HG03175 (cell line): ENCODE measurements around the gene CCDC12.
A peak's percentile ranks its signal among the peaks of the same experiment; 100 is the strongest.

ENCODE experiments used
- ATAC-seq: cut with Tn5 transposase; IDR thresholded peaks from one replicate; pipeline ENCODE4 v1.9.1; 2021; ENCODE audit warnings: mild to moderate bottlenecking, moderate library complexity; ENCODE audit not compliant: unreplicated experiment

The CCDC12 gene

DNA sequence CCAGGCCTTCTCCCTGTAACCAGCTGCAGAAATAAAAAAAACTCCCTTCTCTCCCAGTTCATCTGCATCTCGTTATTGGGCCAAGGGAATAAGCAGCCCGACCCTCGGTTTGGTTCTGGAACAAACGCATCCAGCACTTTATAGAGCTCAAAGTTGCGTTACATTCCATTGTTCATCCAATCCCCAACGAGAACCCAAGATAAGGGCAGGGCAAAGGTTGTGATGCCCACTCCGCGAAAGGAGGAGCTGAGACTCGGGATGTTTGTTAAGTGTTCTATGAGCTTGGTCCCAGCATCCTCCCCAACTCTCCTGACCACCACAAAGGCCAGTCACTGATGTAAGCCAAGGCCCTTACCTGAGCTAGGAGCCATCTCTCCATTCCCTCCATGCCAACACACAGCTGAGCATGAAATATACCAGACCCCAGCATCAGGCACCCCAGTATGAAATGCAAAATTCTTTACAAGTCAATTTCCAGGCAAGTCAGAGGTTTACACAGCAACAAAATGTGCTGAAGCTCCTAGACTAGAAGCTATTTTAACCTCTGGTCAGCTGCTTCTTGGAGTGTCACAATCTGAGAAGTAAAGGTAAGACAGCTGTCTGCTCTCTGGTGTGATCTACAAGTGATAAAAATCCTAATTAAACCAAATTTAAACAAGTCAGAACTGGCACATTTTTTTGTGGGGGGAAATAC lies 17.9 kb downstream of the CCDC12 start:
- ATAC-seq: no peak

GRCh38 chr3:46957092-46957820 lies 19.3 kb downstream of the CCDC12 start:
- no peak for ATAC-seq

DNA sequence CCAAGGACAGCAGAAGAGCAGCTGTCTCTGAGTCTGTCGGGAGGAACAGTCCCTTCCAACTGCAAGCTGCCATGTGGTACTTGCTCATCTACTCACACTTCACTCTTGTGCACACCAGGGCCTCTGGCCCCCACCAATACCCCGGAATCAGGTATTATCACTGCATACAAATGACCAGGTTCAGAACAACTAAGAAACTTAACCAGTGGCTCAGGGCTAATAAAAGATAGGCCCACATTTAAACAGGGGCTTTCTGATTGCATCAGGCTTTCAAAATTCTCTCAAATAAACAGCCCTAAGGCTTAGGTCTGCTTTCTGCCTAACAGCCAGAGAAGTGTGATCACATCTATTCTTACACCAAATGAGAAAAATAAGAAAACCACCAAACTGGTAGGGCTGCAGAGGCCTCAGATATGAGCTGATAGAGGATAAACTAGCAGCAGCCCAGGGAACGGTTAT lies 20.7 kb downstream of the CCDC12 start:
- no peak for ATAC-seq

DNA sequence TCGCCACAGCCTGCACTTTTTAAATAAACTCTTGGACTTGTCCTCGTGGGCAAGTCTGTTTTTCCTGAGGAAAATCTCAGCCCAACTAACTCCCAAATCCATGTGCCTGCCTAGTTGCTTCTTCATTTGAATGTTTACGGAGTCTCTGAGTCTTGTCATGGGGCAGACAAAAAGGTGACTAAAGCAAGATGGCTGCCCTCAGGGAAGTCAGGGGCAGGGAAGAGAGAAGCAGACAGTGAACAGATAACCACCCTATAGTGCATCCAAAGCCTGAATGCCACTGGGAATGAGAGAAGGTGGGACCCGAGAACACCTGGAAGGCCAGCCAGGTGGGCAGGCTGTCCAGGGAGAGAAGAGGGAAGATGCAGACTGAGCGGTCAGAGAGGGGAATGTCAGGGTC lies 21.4 kb downstream of the CCDC12 start:
- no peak for ATAC-seq

- no peak for ATAC-seq
These were observed 22.4 kb downstream of the CCDC12 start for GRCh38 chr3:46954178-46954577.

GRCh38 chr3:46953234-46954010 lies 23.1 kb downstream of the CCDC12 start:
- peak; percentile 36 for ATAC-seq

- ATAC-seq: no peak
These were observed 23.7 kb downstream of the CCDC12 start for GRCh38 chr3:46952813-46953212.

GRCh38 chr3:46950650-46951241 lies 25.8 kb downstream of the CCDC12 start:
- ATAC-seq: no peak

DNA sequence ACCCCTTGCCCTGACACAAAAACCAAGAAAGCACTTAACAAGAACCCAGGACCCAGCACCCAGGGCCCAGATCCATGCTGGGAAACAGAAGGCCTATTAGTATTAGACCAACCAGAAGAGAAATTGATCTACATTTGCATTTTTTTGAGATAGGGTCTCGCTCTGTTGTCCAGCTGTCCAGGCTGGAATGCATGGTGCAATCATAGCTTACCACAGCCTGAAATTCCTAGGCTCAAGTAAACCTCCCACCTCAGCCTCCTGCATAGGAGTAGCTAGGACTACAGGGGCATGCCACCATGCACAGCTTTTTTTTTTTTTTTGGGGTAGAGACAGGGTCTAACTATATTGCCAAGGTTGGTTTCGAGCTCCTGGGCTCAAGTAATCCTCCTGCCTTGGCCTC lies 26.4 kb downstream of the CCDC12 start:
- no peak for ATAC-seq

DNA sequence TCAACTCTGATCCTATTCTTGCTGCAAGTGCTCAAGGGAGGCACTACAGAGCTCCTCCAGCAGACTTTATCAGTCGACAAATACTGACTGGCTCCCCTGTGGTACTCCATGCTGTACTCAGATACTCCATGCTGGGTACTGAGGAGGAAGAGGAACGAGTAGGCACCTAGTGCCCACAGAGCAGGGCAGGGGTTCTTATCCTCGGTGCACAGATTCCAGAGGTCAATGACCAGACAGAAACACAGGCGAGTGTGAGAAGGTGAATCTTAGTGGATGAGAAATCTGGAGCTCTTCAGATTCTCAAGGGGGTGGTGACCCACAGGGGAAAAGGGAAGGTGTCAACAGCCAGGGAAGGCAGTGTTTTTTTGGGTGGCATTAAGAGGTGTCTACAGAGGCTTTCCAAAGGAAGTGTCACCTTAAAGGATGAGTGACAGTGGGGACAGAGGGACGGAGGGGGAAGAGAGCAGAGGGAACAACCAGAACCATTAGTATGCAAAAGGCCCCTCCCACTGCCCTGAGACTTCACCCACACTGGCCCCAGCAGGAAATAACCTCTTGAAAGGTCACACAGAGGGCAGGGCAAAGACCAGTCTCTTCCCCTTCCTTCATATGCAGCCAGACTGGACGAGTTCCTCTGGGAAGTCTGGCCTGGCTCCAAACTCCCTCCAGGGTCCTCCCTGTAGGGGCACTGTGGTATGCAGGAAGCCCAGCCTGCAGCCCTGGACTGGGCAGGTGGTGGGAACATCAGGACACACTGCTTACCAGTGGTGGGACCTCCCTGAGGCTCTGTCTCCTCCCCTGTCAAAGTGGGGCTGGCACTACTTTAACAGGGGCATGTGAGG lies 27.5 kb downstream of the CCDC12 start:
- ATAC-seq: peak; percentile 54

DNA sequence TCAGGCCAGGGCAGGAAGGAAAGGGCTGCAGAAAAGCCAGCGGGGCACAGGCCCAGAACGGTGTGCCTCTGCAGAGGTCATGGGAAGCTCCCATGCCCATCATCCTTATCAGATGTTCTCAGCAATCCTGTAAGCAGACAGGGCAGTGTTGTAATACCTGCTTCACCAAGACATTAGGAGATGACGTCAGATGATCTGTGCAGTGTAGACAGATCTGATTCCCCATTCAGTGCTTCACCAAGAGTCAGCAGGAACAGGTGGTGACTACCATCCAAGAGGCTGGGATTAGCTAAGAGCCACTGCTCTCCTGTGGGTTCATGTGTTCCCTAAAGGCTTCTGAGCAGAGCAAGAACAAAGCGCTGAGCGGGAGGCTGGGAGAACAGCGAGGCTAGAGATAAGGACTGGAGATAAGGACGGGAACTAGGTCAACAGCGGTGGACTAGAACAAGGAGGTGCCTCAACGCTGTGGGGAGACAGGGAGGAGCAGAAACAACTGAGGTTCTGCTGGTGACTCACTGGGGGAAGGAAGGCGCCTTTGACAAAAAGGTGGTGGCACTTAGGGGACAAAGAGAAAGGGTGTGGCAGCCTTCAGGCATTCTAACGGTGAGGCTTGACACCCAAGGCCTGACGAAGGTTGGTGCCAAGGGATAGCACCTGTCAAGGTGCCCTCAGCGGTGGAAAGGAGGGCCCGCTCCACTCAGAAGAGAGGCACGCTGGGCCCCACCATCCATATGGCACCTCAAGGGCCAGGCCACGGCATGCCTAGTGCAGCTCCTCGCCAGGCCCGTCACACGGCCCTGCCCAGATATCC lies 28.4 kb downstream of the CCDC12 start:
- no peak for ATAC-seq

DNA sequence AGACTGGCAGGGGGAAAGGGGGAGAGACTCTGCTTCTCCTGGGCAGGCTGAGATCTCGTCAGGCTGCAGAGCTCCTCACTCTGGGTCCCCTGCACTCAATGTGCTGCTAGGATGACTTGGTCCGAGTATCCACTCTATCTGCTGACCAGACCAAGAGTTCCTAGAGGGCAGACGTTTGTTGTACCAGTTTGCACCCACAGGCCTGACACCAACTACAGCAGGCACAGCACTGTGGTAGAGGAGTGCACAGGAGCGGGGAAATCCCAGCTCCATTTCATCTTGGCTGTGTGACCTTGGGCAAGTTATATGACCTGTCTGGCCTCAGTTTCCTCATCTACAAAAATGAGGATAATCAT lies 29.0 kb downstream of the CCDC12 start:
- ATAC-seq: no peak

- ATAC-seq: no peak
These were observed 29.5 kb downstream of the CCDC12 start for GRCh38 chr3:46946856-46947545.

DNA sequence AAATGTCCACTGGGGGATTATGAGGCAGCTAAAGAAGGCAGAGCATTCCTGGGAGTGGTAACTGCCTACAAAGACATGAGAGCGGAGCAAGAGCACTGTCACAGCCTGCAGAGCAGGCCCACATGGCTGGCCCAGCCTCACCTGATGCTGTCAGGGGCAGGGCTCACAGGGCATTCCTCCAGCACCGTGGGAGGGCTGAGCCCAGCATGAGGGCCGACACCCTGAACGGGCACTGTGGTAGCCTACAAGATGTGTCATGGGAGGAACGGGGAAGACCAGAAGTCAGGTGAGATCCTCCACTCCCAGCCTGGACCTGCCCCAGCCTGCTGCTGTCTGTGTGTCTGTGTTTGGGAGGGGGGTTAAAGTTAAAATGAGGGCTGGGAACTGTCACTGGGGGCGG lies 30.1 kb downstream of the CCDC12 start:
- no peak for ATAC-seq

GRCh38 chr3:46944191-46944590 lies 32.4 kb downstream of the CCDC12 start:
- no peak for ATAC-seq

- no peak for ATAC-seq
These were observed 33.0 kb downstream of the CCDC12 start for GRCh38 chr3:46943237-46944187.

DNA sequence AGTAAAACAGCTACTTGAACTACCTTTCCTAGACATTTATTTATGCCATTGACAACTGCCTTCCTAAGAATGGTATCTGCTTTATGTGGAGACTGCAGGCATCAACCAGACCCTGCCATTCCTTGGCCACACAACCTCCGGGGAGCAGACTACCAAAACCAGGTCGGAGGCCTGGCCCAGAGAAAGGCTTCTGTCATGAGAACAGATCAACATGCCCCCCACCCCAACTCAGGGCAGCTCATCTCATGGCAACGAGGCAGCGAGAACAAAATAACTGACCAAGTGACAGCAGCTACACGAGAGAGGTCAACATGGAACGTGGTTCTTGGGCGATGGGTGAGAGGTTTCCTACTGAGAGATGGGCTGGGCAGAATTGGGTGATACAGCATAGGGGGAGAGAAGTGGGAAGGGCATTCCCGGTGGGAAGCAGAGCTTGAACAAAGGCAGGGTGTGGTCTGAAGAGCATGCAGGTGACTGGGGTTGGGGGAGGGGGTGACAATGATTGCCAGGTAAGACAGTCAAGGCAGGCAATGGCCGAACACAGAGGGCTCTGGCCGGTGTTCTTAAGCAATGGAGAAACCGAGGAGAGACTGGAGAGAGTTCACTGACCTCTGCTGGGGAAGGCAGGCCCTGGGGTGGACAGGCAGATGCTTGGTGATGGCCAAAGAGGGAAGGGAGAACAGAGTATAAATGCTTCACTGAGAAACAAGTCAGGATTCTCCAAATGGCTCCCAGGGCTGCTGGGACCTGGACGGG lies 33.9 kb downstream of the CCDC12 start:
- ATAC-seq: no peak
